ENCODE data around the gene CDC42EP1.
"Not testable (repeated sequence)": the region's sequence is repeated elsewhere in the genome, so short reads cannot be mapped to it uniquely, and the experiment has no call there.

The CDC42EP1 gene

GRCh38 chr22:37535159-37535558, 25.1 kb upstream of the CDC42EP1 start:
- no peak for DNase-seq

- DNase-seq, result peak; percentile 92 to 93
These were observed 21.5 kb upstream of the CDC42EP1 start for GRCh38 chr22:37538590-37539357.

GRCh38 chr22:37539790-37540189, 20.5 kb upstream of the CDC42EP1 start:
- DNase-seq, result not testable (repeated sequence)

- not testable (repeated sequence) for DNase-seq
These were observed 17.9 kb upstream of the CDC42EP1 start for GRCh38 chr22:37542416-37542815.

- DNase-seq, result no peak
These were observed 17.3 kb upstream of the CDC42EP1 start for GRCh38 chr22:37542959-37543358.

GRCh38 chr22:37544955-37545702, 15.2 kb upstream of the CDC42EP1 start:
- peak; percentile 54 to 61 for DNase-seq

GRCh38 chr22:37545703-37546436, 14.4 kb upstream of the CDC42EP1 start:
- DNase-seq, result no peak

- DNase-seq, result no peak
These were observed 13.6 kb upstream of the CDC42EP1 start for GRCh38 chr22:37546437-37547250.

GRCh38 chr22:37547251-37547741, 13.0 kb upstream of the CDC42EP1 start:
- DNase-seq, result no peak

- DNase-seq, result no peak
These were observed 10.6 kb upstream of the CDC42EP1 start for GRCh38 chr22:37549704-37550059.

GRCh38 chr22:37550921-37551320, 9.4 kb upstream of the CDC42EP1 start:
- DNase-seq, result not testable (repeated sequence)

GRCh38 chr22:37551981-37552380, 8.3 kb upstream of the CDC42EP1 start:
- no peak for DNase-seq

- DNase-seq, result no peak
These were observed 7.6 kb upstream of the CDC42EP1 start for GRCh38 chr22:37552524-37553163.

- no peak for DNase-seq
These were observed 6.6 kb upstream of the CDC42EP1 start for GRCh38 chr22:37553725-37554124.

GRCh38 chr22:37555029-37555428, 5.3 kb upstream of the CDC42EP1 start:
- DNase-seq, result no peak

- no peak for DNase-seq
These were observed 3.6 kb upstream of the CDC42EP1 start for GRCh38 chr22:37556710-37557109.

- DNase-seq, result no peak
These were observed 2.8 kb upstream of the CDC42EP1 start for GRCh38 chr22:37557321-37558001.

- DNase-seq, result no peak
These were observed 1.5 kb upstream of the CDC42EP1 start for GRCh38 chr22:37558815-37559214.

- DNase-seq, result no peak
These were observed 769 bp upstream of the CDC42EP1 start for GRCh38 chr22:37559521-37559900.

GRCh38 chr22:37560608-37561211, 430 bp downstream of the CDC42EP1 start:
- no peak for DNase-seq
